Measurements from ENCODE around the gene STK32C. TPM values are rescaled to one million over a fixed set of nuclear protein-coding genes. Genes with fewer than 3 reads are reported as not detected.

Gene STK32C
- total and polyA plus RNA-seq, 7 donors, result 3.6 to 11.7 (median 6.6) TPM

GRCh38 chr10:132188331-132188730 is 119.4 kb downstream of the STK32C start:
- DNase-seq, result no peak
- WGBS, 3 donors, result 40 to 48% (median 42%) methylated on average over 13 of the region's 13 CpGs
- ATAC-seq, result no peak
- Histone ChIP-seq H3K4me1 (peaks cover 13% of the 10 kb centered on the region), H3K9me3 (no peaks in the 10 kb centered on the region), H3K4me3 (no peak overlapping the region), H3K27ac (no peak overlapping the region), H3K27me3 (ENCODE audit: insufficient read depth in 3 of 3, low read length in 2 of 3) (peaks cover 0 to 62% (median 19%) of the 10 kb centered on the region in 3 donors), H3K36me3 (ENCODE audit: insufficient read depth in 1 of 2, low read depth in 1 of 2) (no peaks in the 10 kb centered on the region)
- TF ChIP-seq CTCF (IDR thresholded peaks at IDR 0.05), result no peak
- intact Hi-C loops (cut with DNase I), result no loop called here

- peak in 1 of 4 donors; percentile 2 for ATAC-seq
- H3K27me3 ChIP-seq (ENCODE audit: insufficient read depth in 3 of 3, low read length in 2 of 3), result peaks cover 0 to 69% (median 19%) of the 10 kb centered on the region in 3 donors
- 1 to 3% (median 2%) methylated on average over 48 to 58 of the region's 58 CpGs for WGBS, 3 donors
Observed at GRCh38 chr10:132187430-132188138, 120.2 kb downstream of the STK32C start.

GRCh38 chr10:132186488-132187429 is 121.0 kb downstream of the STK32C start, which contains the start of gene DPYSL4:
TSS of gene DPYSL4 (plus strand) at chr10:132186948. CDS start at chr10:132187064, 116 bp downstream.
- H3K4me3 ChIP-seq, result peak within 1 kb of the TSS; percentile 57
- WGBS, 3 donors, result 1 to 2% (median 1%) methylated on average over 31 to 108 of the region's 109 CpGs
- H3K27me3 ChIP-seq (ENCODE audit: insufficient read depth in 3 of 3, low read length in 2 of 3), result peaks cover 0 to 74% (median 19%) of the 10 kb centered on the region in 3 donors
- H3K27ac ChIP-seq, result no peak within 1 kb of the TSS
- TF ChIP-seq CTCF (IDR thresholded peaks at IDR 0.05), result no peak
- no peaks in the 10 kb centered on the region for H3K36me3 ChIP-seq (ENCODE audit: insufficient read depth in 1 of 2, low read depth in 1 of 2)
- intact Hi-C loops (cut with DNase I), result no loop called here
- DNase-seq (no peak), ATAC-seq (peak; percentile 53 to 84 (median 69))
- peaks cover 13% of the 10 kb centered on the region for H3K4me1 ChIP-seq
- no peaks in the 10 kb centered on the region for H3K9me3 ChIP-seq

More at GRCh38 chr10:132187430-132188138, 120.2 kb downstream of the STK32C start:
- no peaks in the 10 kb centered on the region for H3K36me3 ChIP-seq (ENCODE audit: insufficient read depth in 1 of 2, low read depth in 1 of 2)
- no peaks in the 10 kb centered on the region for H3K9me3 ChIP-seq
- no peak for TF ChIP-seq CTCF (IDR thresholded peaks at IDR 0.05)
- H3K4me1 ChIP-seq, result peaks cover 13% of the 10 kb centered on the region
- peak overlapping the region; percentile 53 for H3K4me3 ChIP-seq
- intact Hi-C loops (cut with DNase I), result no loop called here
- DNase-seq, result no peak
- H3K27ac ChIP-seq, result no peak overlapping the region

GRCh38 chr10:132185601-132186487 is 121.9 kb downstream of the STK32C start:
- Histone ChIP-seq H3K27ac (no peak overlapping the region), H3K27me3 (ENCODE audit: insufficient read depth in 3 of 3, low read length in 2 of 3) (peaks cover 0 to 74% (median 19%) of the 10 kb centered on the region in 3 donors), H3K4me1 (peaks cover 13% of the 10 kb centered on the region), H3K4me3 (peak overlapping the region; percentile 57), H3K9me3 (no peaks in the 10 kb centered on the region), H3K36me3 (ENCODE audit: insufficient read depth in 1 of 2, low read depth in 1 of 2) (no peaks in the 10 kb centered on the region)
- peak; percentile 77 to 83 (median 82) for ATAC-seq
- no peak for TF ChIP-seq CTCF (IDR thresholded peaks at IDR 0.05)
- intact Hi-C loops (cut with DNase I), result no loop called here
- peak in 1 of 2 donors; percentile 49 for DNase-seq
- WGBS, 3 donors, result 1 to 4% (median 3%) methylated on average over 64 to 99 of the region's 99 CpGs
